Panc1 (cell line): Measurements from ENCODE around the gene ZIC2. TPM values are rescaled to one million over a fixed set of nuclear protein-coding genes. Genes with fewer than 3 reads are reported as not detected.
A peak's percentile ranks its signal among the peaks of the same experiment; 100 is the strongest.

Experiments
- ATAC-seq: fragments of 200-7000 bp; cut with Tn5 transposase; 2 replicates; pipeline ENCODE4 v1.9.1; 2020; ENCODE audit warnings: mild to moderate bottlenecking, moderate library complexity
- BruUV-seq: library from RNA; stranded (reverse); fragments of 400-500 nt; replicated peaks from 2 replicates; lab custom pipeline; 2021; lab: Mats Ljungman, UMichigan
- CTCF ChIA-PET: fragments of 300-600 bp; sonication (Branson Sonifier 250); formaldehyde crosslinking; loops from one replicate; lab custom pipeline; 2022; ENCODE audit warnings: antibody characterized with exemption; lab: Charles Lee
- POLR2A ChIA-PET: fragments of 300-600 bp; sonication (Branson Sonifier 250); formaldehyde crosslinking; loops from one replicate; lab custom pipeline; 2022; ENCODE audit warnings: antibody characterized with exemption; lab: Charles Lee
- DNase-seq: peaks from one replicate; pipeline ENCODE4 v3.0.0-alpha.2; 2010; ENCODE audit warnings: low read depth, low spot score
- H3K27ac ChIP-seq: 2 replicates; pipeline ENCODE4 v1.5.1; 2011; ENCODE audit warnings: mild to moderate bottlenecking, low read length, inconsistent platforms
- H3K27me3 ChIP-seq: fragments of 200-500 bp; sonication (Bioruptor generic); 2 replicates; pipeline ENCODE4 v1.6.0; 2014; ENCODE audit warnings: low read length, inconsistent platforms; ENCODE audit not compliant: control insufficient read depth, insufficient read depth
- H3K36me3 ChIP-seq: fragments of 200-500 bp; sonication (Bioruptor generic); 2 replicates; pipeline ENCODE4 v1.5.1; 2014; ENCODE audit warnings: inconsistent platforms, mild to moderate bottlenecking, low read length, moderate library complexity; ENCODE audit not compliant: control insufficient read depth, insufficient read depth
- H3K4me1 ChIP-seq: 2 replicates; pipeline ENCODE4 v1.5.1; 2011; ENCODE audit warnings: inconsistent platforms, mild to moderate bottlenecking, low read length, moderate library complexity; ENCODE audit not compliant: control insufficient read depth, insufficient read depth
- H3K4me3 ChIP-seq, 2 experiments: 2 replicates each; pipeline ENCODE4 v1.5.1; 2011 to 2012; ENCODE audit warnings: low read depth in 2 of 2, low read length in 2 of 2, mild to moderate bottlenecking in 2 of 2, inconsistent platforms in 1 of 2, moderate library complexity in 1 of 2
- H3K9me3 ChIP-seq: fragments of 200-500 bp; sonication (Bioruptor generic); 2 replicates; pipeline ENCODE4 v1.5.1; 2014; ENCODE audit warnings: low read depth, mild to moderate bottlenecking, inconsistent platforms, low read length, moderate library complexity; ENCODE audit not compliant: control insufficient read depth, insufficient read depth
- CTCF ChIP-seq: fragments of 450-650 bp; IDR thresholded peaks from 2 replicates; pipeline ENCODE4 v1.5.1; 2017; ENCODE audit warnings: mild to moderate bottlenecking
- POLR2AphosphoS5 ChIP-seq: IDR thresholded peaks from 2 replicates; pipeline ENCODE4 v1.6.1; 2012; ENCODE audit warnings: mild to moderate bottlenecking, low read depth, low read length, moderate library complexity
- SIN3A ChIP-seq: IDR thresholded peaks from 2 replicates; pipeline ENCODE4 v1.6.1; 2012; ENCODE audit warnings: low read depth, mild to moderate bottlenecking, low read length, moderate library complexity, borderline replicate concordance; ENCODE audit not compliant: insufficient read depth
- TCF7L2 ChIP-seq: IDR thresholded peaks from 2 replicates; pipeline ENCODE4 v1.6.1; 2011; ENCODE audit warnings: mild to moderate bottlenecking, low read depth, low read length, inconsistent platforms
- in situ Hi-C: cut with HindIII; loops from 2 replicates; pipeline ENCODE4 v1.10.0; 2016; ENCODE audit warnings: low sequenced_read_pairs, low pct_unique_long_range_greater_than_20kb
- intact Hi-C: fragments of 100-400 bp; cut with micrococcal nuclease; formaldehyde crosslinking; loops from one replicate; pipeline ENCODE4 v1.10.0; 2022; ENCODE audit not compliant: unreplicated experiment
- total RNA-seq: library from RNA; stranded (reverse); gene quantifications from one replicate; pipeline ENCODE4 v1.2.1, GENCODE V29; 2021; ENCODE audit not compliant: unreplicated experiment
- TF ChIP-seq, protein P1 (sequence below), 2 experiments: IDR thresholded peaks; 2 replicates each; pipeline ENCODE4 v1.6.1; 2011 to 2012; ENCODE audit warnings: low read depth in 2 of 2, control low read depth in 1 of 2, low read length in 1 of 2, mild to moderate bottlenecking in 1 of 2, moderate library complexity in 1 of 2; ENCODE audit not compliant: insufficient read depth in 1 of 2

Gene ZIC2
- total RNA-seq, 1 experiment from 2014 or later, result 54.5 TPM

GRCh38 chr13:99971576-99972189 lies 9.9 kb upstream of the ZIC2 start, which contains the start of gene ZIC5:
Gene ZIC5, minus strand, starts transcription at chr13:99971767. Its CDS starts 164 bp downstream, at chr13:99971603.
- CTCF ChIA-PET, result no interaction called here
- no TSS peak for BruUV-seq
- no peaks in the 10 kb centered on the region; the same call in 1 of the 2 replicates for H3K36me3 ChIP-seq
- peak within 1 kb of the TSS; percentile 44 to 45 for H3K4me3 ChIP-seq
- peak within 1 kb of the TSS; percentile 66 for H3K27ac ChIP-seq
- H3K27me3 ChIP-seq, result no peaks in the 10 kb centered on the region
- POLR2A ChIA-PET, result no interaction called here
- DNase-seq, result no peak
- H3K9me3 ChIP-seq, result no peaks in the 10 kb centered on the region
- in situ Hi-C loops, result no loop called here
- no peak for ATAC-seq
- intact Hi-C loops, result no loop called here
- peaks cover 10% of the 10 kb centered on the region for H3K4me1 ChIP-seq
- no peak for TF ChIP-seq CTCF
- TF ChIP-seq, protein P1, sequence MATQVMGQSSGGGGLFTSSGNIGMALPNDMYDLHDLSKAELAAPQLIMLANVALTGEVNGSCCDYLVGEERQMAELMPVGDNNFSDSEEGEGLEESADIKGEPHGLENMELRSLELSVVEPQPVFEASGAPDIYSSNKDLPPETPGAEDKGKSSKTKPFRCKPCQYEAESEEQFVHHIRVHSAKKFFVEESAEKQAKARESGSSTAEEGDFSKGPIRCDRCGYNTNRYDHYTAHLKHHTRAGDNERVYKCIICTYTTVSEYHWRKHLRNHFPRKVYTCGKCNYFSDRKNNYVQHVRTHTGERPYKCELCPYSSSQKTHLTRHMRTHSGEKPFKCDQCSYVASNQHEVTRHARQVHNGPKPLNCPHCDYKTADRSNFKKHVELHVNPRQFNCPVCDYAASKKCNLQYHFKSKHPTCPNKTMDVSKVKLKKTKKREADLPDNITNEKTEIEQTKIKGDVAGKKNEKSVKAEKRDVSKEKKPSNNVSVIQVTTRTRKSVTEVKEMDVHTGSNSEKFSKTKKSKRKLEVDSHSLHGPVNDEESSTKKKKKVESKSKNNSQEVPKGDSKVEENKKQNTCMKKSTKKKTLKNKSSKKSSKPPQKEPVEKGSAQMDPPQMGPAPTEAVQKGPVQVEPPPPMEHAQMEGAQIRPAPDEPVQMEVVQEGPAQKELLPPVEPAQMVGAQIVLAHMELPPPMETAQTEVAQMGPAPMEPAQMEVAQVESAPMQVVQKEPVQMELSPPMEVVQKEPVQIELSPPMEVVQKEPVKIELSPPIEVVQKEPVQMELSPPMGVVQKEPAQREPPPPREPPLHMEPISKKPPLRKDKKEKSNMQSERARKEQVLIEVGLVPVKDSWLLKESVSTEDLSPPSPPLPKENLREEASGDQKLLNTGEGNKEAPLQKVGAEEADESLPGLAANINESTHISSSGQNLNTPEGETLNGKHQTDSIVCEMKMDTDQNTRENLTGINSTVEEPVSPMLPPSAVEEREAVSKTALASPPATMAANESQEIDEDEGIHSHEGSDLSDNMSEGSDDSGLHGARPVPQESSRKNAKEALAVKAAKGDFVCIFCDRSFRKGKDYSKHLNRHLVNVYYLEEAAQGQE (IDR thresholded peaks at IDR 0.05; ENCODE audit: insufficient read depth in 1 of 2, low read depth in 2 of 2, low read length in 1 of 2), result no peak
- TF ChIP-seq SIN3A, result no peak
- no peak for TF ChIP-seq TCF7L2
- TF ChIP-seq POLR2AphosphoS5, result no peak; the same call in 1 of the 2 replicates

- no peak overlapping the region for H3K27ac ChIP-seq
- H3K4me3 ChIP-seq, result no peak overlapping the region
- ChIA-PET CTCF (no interaction called here), POLR2A (no interaction called here)
- H3K36me3 ChIP-seq, result no peaks in the 10 kb centered on the region; the same call in 1 of the 2 replicates
- intact Hi-C loops (no loop called here), in situ Hi-C loops (no loop called here)
- H3K4me1 ChIP-seq, result peaks cover 10% of the 10 kb centered on the region
- no peaks in the 10 kb centered on the region for H3K9me3 ChIP-seq
- DNase-seq (no peak), ATAC-seq (no peak)
- no peaks in the 10 kb centered on the region for H3K27me3 ChIP-seq
- no TSS peak for BruUV-seq
- no peak for TF ChIP-seq SIN3A
Measured at GRCh38 chr13:99972190-99972731, 9.3 kb upstream of the ZIC2 start.
